Choroid plexus epithelial cell (primary cell): ENCODE data around the gene IFITM1.

Experiments used
- DNase-seq: peaks from one replicate; pipeline ENCODE4 v3.0.0-alpha.2; 2010; ENCODE audit warnings: low read depth
- H3K4me3 ChIP-seq: 2 replicates; pipeline ENCODE4 v1.5.1; 2011; ENCODE audit warnings: low read depth, mild to moderate bottlenecking, control low read depth, low read length, moderate library complexity
- CTCF ChIP-seq: conservative IDR thresholded peaks from 2 replicates; pipeline ENCODE4 v1.5.1; 2011; ENCODE audit warnings: low read depth, mild to moderate bottlenecking, control low read depth, inconsistent platforms, low read length, moderate library complexity

IFITM1 gene

DNA sequence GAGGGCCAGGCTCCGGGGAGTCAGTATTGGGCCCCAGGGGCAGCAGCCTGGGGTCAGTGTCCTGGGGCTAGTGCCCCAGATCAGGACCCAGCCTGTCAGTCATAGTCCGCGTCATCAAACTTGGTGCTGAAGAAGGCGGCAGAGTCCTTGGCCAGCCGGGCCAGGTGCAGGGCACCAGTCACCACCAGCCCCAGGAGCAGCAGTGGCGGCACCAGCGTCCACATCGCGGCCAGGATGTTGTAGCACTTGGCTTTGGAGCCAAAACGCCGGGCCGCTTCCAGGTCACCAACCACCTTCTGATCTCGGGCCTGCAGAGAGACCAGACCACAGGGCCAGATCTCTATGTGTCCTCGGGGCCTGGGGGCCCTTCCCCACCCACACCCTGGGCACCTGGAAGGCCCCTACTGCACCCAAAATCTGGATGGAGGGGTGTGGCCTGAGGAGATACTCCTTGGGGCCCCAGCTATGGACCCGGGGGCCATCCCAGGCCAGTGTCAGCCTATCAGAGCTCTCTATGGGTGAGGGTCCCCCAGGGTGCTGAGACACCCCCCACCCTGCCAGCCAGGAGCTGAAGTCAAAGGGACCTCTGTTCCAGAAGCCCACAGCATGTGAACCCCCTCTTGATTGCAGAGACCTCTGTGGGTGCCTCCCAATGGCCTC lies 15.3 kb upstream of the IFITM1 start:
- no peak for TF ChIP-seq CTCF
- no peak for DNase-seq
- H3K4me3 ChIP-seq, result no peak overlapping the region

- TF ChIP-seq CTCF, result no peak
- no peak for DNase-seq
- H3K4me3 ChIP-seq, result no peak within 1 kb of the TSS
Measured at GRCh38 chr11:299081-299891, 14.6 kb upstream of the IFITM1 start, which contains the start of gene IFITM5. IFITM5 (minus strand) TSS chr11:299526; CDS start chr11:299490, 36 bp downstream.

- peak; percentile 38 for TF ChIP-seq CTCF
- peak; percentile 20 for DNase-seq
- H3K4me3 ChIP-seq, result no peak overlapping the region
Measured at GRCh38 chr11:299951-300735, 13.7 kb upstream of the IFITM1 start.

- no peak overlapping the region for H3K4me3 ChIP-seq
- DNase-seq, result no peak
- TF ChIP-seq CTCF, result no peak
Measured at GRCh38 chr11:303363-303762, 10.5 kb upstream of the IFITM1 start.

DNA sequence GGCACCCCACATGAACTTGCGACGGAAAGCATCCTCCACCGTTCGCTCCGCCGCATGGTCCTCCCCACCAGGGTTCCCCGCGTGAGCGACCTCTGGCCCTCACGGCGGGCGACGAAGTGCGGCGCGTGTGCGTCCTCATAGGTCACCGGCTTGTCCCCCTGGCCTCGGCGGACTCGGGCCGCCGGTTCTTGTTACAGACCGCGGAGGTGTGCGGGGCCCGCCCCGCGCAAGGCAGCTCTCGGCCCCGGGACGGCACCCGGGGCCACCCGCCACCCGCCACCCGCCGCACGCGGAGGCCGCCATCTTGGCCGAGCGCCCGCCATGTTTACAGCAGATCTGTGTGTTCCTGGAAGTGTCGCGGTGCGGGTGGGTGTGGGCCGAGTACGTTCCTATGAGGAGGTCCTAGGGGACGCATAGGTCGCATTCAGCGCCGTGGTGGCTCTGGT lies 9.8 kb upstream of the IFITM1 start:
- no peak overlapping the region for H3K4me3 ChIP-seq
- DNase-seq, result no peak
- TF ChIP-seq CTCF, result no peak

DNA sequence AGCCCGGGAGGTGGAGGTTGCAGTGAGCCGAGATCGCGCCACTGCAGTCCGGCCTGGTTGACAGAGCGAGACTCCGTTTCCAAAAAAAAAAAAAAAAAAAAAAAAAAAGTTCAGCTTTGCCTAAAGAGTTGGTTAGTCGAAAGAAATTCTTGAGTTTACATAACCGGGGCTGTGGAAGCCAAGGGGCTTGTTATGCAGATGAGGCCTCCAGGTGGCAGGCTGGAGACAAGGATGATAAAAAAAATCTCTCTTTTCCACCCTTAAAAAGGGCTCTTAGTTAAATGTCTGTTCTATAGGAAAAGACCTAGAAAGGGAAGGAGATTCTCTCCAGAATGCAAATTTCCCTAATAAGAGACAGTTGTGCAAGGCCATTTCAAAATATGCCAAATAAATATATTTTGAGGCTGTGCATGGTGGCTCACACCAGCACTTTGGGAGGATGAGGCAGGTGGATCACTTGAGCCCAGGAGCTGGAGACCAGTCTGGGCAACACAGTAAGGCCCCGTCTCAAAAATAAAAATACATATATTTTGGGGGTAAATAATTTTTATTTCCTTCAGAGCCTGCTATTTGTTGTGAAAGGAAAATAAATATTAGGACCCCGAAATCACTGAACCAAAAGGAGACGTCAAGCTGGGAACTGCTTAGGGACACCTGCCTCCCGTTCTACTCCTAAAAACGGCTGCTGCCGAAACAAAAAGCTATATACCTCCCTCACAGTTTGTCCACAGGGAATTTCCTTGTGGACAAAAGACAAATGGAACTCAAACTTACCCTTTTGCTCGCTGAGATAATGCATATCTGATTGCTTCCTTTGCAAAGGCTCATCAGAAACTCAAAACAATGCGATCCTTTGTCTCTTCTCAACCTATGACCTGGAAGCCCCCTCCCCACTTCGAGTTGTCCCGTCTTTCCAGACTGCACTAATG lies 8.7 kb upstream of the IFITM1 start:
- no peak overlapping the region for H3K4me3 ChIP-seq
- TF ChIP-seq CTCF, result peak; percentile 78
- DNase-seq, result peak; percentile 90
